Astrocyte (in vitro differentiated cells and primary cell): ENCODE data around the gene VRK3.

Experiments
- CTCF ChIP-seq: IDR thresholded peaks from 2 replicates; pipeline ENCODE4 v1.5.1; 2011; ENCODE audit warnings: low read depth, mild to moderate bottlenecking, inconsistent platforms, low read length, moderate library complexity; ENCODE audit not compliant: insufficient read depth
- EZH2 ChIP-seq: IDR thresholded peaks from 2 replicates; pipeline ENCODE4 v1.6.1; 2012; ENCODE audit warnings: mild to moderate bottlenecking, low read length, inconsistent platforms; ENCODE audit not compliant: insufficient read depth

DNA sequence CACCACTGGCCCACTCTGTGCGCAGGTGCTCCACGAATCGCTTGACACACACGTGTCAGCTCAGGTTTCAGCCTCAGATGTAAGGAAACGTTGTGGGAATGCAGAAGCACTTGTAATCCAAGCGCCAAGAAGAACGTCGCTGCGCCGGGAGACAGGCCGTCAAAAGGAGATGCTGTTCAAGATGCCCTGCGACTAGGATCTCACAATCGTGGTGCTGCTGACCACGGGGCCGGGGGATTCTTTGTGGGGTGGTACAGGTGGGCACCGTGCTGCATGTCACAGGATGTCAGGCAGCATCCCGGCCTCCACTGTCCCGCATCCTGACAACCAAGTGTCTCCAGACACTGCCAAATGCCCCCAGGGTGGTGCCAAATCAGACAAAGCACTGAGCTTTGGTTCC lies 47.3 kb downstream of the VRK3 start:
- TF ChIP-seq CTCF = no peak
- no peak for TF ChIP-seq EZH2
